ENCODE measurements around the gene TRAPPC14. TPM values are rescaled to one million over a fixed set of nuclear protein-coding genes. Genes with fewer than 3 reads are reported as not detected.

Gene TRAPPC14
- total and polyA plus RNA-seq, 9 of the 15 experiments (the other 6 are each of a cell fraction or from before 2014, with no cell fraction given) = 0.42 to 45.9 (median 18.2) TPM

GRCh38 chr7:100126239-100126930 lies 32.1 kb downstream of the TRAPPC14 start (continued):
- TF ChIP-seq MNT (conservative IDR thresholded peaks at IDR 0.05) (no peak), NR4A1 (CRISPR knock-in tag; IDR thresholded peaks at IDR 0.05) (no peak), NR4A1 (tag; IDR thresholded peaks at IDR 0.05) (peak; percentile 78), IFI16 (CRISPR knock-in tag; IDR thresholded peaks at IDR 0.05) (no peak), TAF9B (IDR thresholded peaks at IDR 0.05; ENCODE audit: partially characterized antibody) (no peak), CHD7 (IDR thresholded peaks at IDR 0.05; ENCODE audit: low read depth, low read length) (no peak), ZNF347 (CRISPR knock-in tag; IDR thresholded peaks at IDR 0.05; ENCODE audit: low read depth) (no peak), JUNB (CRISPR knock-in tag; conservative IDR thresholded peaks at IDR 0.05) (0 out of 2 replicates have a peak, but pooled peaks have one; percentile 8), CXXC5 (CRISPR knock-in tag; IDR thresholded peaks at IDR 0.05) (no peak), PATZ1 (CRISPR knock-in tag; IDR thresholded peaks at IDR 0.05; ENCODE audit: borderline replicate concordance) (no peak), NFXL1 (CRISPR knock-in tag; IDR thresholded peaks at IDR 0.05) (no peak), ATF1 (CRISPR knock-in tag; IDR thresholded peaks at IDR 0.05) (no peak), ATF1 (tag; IDR thresholded peaks at IDR 0.05) (no peak; the same call in 1 of the 2 replicates), ZNF431 (CRISPR knock-in tag; IDR thresholded peaks at IDR 0.05) (no peak)
